Smooth muscle cell of the brain vasculature (primary cell): Measurements from ENCODE around the gene POLE3.
"Not testable (repeated sequence)": the region's sequence is repeated elsewhere in the genome, so short reads cannot be mapped to it uniquely, and the experiment has no call there.

Experiments
- DNase-seq: peaks from one replicate; pipeline ENCODE4 v3.0.0-alpha.2; 2012; ENCODE audit warnings: low read depth, low spot score

POLE3 gene, protein sequence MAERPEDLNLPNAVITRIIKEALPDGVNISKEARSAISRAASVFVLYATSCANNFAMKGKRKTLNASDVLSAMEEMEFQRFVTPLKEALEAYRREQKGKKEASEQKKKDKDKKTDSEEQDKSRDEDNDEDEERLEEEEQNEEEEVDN

DNA sequence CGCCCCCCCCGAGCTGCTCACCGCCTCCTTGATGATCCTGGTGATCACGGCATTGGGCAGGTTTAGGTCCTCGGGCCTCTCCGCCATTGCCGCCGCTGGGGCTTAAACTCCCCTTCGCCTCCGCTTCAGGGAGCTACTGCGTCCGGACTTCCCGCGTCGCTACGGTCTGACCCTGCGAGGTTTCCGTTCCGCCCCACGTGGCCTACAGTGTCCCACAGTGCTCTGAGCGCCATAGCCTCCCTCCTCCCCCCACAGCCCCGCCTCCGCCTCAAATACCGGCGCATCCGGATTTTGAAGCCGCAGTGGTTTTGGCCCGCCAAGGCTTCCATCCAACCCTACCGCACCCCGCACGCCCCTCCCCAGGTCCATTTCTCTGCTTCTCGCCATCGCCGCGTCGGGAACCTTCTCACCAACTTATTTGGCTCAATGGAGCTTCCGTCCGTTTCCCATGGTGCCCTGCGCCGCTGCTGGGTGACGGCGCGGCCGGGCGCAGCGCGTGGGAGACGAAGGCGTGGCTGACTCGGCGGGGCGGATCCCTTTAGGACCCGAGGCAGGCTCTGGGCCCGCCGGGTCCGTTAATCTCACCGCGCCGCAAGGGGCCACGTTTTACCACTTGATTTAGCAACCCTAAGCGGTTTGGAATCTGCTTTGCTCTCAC is at the start of gene POLE3, which contains the start of gene C9orf43:
Gene POLE3 (minus strand): TSS at position 469 of the 658 bp plus-strand sequence. CDS start 382 bp downstream, at position 87.
Gene C9orf43 (plus strand): TSS at position 541 of the 658 bp plus-strand sequence. CDS start 2,747 bp downstream, outside the sequence.
- DNase-seq = peak; percentile 94

DNA sequence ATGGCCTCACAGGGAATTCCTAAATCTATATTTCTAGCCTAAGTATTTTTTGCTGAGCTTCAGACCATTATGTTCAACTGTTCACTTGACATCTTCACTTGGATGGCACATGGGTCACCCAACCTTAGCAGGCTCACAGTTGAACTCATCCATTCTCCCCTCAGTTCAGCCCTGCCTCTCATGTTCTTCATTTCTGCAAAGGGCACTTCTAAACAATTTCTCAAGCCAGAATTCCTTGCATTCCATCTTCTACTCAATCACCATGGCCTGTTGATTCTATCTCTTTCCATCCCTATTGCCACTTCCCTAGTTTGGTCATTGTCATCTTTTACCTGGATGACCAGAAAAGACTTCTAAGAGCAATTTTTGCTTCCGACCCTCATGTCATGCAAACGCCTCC is 45.8 kb upstream of the POLE3 start:
- DNase-seq = no peak

GRCh38 chr9:113454914-113455761 is 44.7 kb upstream of the POLE3 start:
- DNase-seq = peak; percentile 52

- no peak for DNase-seq
These were observed 41.7 kb upstream of the POLE3 start for GRCh38 chr9:113452113-113452605.

GRCh38 chr9:113449376-113449775 is 38.9 kb upstream of the POLE3 start:
- no peak for DNase-seq

DNA sequence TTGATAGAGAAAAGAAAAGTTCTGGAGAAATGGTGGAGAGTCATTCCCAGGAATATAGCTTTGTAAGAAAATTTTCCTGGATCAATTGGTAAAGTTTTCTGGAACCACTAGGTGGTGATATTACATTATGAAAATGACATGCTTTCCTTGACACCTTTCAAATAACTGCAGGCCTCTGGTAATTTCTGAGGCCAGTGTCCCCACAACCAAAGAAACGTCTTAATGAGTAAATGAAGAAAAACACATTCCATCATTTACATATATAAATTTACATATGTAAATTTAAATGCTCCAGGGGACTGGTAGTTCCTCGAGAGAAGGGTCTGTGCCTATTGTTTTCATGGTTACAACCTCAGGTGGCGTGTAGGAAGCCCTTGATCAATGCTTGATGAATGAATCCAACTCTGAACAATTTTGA is 35.9 kb upstream of the POLE3 start:
- no peak for DNase-seq

DNA sequence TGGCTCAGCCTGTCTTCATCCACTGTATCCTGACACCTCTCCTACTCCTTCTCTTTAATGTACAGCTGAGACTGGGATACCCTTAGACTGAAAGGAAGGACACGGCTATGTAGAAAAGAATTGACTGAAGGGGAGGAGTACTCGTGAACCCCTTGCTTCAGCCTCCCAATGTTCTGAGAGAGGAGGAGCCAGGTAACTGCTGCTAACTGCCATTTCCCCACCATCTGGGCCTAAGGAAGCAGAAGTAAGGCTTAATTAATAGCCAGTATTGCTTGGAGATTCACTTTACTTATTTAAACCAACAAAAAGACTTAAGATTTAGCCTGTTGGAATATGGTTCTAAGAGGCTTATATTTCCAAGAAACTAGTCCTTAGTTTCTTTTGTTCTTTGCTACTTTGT is 34.3 kb upstream of the POLE3 start:
- no peak for DNase-seq

GRCh38 chr9:113437716-113438115 is 27.2 kb upstream of the POLE3 start:
- DNase-seq = not testable (repeated sequence)

DNA sequence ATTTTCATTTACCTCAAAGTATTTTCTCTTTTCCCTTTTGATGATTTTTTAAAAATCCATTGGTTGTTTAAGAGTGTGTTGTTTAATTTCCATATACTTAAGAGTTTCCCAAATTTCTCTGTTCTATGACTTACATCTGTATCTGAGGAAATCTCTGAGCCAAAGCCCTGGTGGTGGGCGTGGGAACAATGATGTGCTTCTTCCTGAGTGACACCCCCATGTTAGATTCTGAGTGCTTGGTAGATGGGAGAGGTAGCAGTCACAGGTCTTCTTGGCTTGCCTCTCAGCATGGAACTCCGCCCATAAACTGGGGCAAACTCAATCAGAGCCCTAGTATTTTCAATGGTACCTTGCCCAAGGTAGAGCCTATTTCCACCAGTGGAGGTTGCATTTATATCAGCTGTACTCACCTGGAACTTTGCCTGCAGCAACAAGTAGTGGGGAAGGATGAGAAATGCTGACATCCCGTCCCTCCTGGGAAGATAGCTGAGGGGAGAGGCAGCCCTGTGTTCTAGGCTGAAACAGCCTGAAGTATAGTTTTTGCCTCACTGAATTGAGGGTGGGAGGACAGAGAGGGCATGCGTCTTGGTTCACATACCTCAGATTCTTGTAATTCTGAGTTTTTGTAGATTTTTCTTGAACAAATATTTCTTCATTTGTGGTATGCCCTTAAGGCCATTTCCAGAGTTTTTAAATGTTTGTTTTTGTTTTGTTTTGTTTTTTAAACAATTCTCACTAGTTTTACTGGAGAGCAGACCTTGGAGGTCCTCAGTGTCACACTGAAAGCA is 26.4 kb upstream of the POLE3 start:
- DNase-seq = no peak

- DNase-seq = no peak
These were observed 20.7 kb upstream of the POLE3 start for GRCh38 chr9:113431191-113431590.

GRCh38 chr9:113428062-113428615 is 17.7 kb upstream of the POLE3 start:
- no peak for DNase-seq

GRCh38 chr9:113427629-113428028 is 17.2 kb upstream of the POLE3 start:
- DNase-seq = no peak

DNA sequence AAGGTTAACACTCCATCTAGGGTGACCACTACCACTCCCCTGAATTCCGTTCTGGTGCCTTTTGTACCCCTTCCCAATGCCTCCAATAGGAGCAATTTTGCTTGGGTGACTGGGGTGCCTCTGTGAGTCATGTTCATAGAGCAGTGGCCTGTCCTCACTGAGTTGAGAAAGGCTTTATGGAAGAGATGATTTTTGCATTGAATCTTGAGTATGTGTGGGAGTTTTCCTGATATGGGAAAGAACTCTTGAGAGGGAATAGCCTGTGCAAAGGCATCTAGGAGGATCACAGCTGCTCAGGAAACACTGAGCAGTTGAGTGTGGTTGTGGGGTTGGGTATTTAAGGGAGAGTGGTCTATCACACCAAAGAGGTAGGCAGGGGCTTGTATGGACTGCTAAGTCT is 16.2 kb upstream of the POLE3 start:
- DNase-seq = no peak

DNA sequence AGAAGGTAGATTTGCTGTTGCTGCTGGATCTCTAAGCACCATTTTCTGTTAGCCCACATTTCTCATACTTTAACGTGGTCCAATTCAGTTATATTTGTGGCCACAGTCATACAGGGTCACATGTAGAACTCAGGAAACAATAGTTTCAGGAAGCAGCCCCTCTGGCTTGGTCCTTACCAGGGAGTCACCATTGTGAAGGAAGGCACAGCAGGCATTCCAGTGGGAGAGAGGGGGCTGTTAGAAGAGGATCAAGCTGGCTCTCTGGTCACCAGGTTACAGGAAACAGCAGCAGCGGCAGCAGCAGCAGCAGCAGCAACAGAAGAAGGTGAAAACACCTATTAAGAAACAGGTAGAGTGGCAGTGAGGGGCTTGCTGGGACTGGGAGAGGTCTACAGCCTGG is 14.6 kb upstream of the POLE3 start:
- DNase-seq = no peak

GRCh38 chr9:113421726-113422125 is 11.3 kb upstream of the POLE3 start:
- no peak for DNase-seq

- no peak for DNase-seq
These were observed 6.9 kb upstream of the POLE3 start for GRCh38 chr9:113417370-113417769.

DNA sequence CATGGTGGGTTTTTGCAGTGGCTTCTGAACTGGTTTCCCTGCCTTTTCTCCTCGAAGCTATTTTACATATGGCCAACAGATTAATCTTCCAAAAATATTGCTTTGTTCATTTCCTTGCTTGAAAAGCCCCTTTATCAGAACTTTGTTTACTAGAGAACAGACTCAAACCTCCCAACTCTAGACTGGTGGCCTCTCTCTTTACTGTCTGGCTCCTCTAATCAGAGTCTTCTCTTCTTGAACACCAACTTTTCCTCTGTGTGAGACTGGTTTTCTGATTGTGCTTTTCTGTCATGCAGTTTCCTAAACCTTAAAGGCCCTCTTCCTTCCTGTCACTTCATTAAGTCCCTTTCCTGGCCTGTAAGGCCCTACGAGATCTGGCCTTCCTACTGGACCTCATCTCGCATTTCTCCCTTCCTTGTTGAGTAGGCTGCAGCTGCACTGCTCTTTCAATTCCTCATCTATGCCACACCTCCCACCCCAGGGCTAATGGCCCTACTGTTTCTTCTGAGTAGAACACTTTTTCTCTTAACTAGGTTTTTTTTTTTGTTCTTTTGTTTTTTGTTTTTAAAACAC is 5.8 kb upstream of the POLE3 start:
- no peak for DNase-seq

DNA sequence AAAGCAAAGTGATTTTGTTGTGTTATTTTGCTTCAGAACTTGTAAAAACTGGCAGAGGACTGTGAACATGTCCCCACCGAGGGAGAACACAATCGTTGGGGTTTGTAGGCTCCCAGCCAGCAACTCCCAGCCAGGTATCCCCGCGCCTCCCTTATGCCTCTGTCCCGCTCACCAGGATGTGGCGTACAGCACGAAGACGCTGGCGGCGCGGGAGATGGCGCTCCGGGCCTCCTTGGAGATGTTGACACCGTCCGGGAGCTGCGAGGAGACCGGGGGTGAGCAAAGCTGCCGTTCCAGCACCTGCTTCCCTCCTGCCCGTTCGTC is 630 bp downstream of the POLE3 start:
- no peak for DNase-seq

GRCh38 chr9:113409481-113409880 is 994 bp downstream of the POLE3 start:
- no peak for DNase-seq

DNA sequence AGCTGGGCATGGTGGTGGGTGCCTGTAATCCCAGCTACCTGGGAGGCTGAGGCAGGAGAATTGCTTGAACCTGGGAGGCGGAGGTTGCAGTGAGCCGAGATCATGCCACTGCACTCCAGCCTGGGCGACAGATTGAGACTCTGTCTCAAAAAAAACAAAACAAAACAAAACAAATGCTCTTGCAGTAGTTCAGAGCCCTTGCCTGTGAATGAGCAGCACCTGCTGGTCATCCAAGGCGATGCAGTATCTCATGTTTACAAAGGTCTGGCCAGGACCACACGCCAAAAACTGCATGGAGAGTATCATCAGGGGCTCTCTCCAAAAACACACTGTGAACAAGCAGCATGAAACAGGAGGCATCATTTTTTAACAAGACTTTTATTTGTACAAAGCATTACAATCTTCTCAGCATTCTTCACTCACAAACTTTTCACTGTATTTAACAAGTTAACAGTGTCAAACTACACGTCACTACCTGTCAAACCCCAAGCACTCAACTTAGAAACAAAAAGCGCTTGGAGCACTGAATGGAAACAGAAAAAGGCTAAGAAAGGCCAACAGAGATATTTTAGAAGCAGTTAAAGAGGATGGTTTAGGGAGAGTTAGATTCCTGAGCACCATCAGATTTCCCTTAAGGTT is 3.5 kb downstream of the POLE3 start:
- peak; percentile 52 for DNase-seq

GRCh38 chr9:113406353-113406752 is 4.1 kb downstream of the POLE3 start:
- DNase-seq = not testable (repeated sequence)
